ENCODE results near the gene OCEL1. TPM values are rescaled to one million over a fixed set of nuclear protein-coding genes. Genes with fewer than 3 reads are reported as not detected.

OCEL1 gene
- total and polyA plus RNA-seq, 10 of the 15 experiments (the other 5 are each of a cell fraction or from before 2014, with no cell fraction given): 2.8 to 18.2 (median 7.4) TPM

DNA sequence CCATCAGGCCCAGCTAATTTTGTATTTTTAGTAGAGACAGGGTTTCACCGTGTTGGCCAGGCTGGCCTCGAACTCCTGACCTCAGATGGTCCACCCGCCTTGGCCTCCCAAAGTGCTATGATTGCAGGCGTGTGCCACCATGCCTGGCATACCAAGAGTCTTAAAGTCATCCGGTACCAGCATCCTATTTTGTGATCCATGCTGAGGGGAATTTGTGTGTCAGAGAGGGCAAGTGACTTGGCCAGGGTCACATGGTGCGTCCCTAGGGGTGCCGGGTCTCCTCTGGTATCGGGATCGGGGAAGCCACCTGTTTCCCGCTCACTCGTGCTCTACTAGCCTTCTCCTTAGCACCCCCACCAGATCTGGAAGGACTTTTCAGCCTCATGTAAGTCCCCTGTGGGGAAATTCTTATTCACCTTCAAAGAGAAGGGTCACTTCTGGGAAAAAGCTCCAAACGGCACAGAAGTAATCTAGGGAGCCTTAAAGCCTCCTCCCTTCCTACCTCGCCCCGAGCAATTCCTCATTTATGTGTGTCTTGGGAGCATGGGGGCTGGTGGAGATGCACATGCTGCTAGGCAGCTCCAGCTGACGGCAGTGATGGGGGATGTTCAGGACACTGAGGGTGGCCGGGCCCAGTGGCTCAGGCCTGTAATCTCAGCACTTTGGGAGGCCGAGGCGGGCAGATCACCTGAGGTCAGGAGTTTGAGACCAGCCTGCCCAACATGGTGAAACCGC is 49.6 kb downstream of the OCEL1 start:
- H3K9ac ChIP-seq (ENCODE audit: control insufficient read depth, insufficient read depth, low read length): no peak overlapping the region
- H3K79me2 ChIP-seq (ENCODE audit: control insufficient read depth, insufficient read depth, low read length): no peaks in the 10 kb centered on the region
- no peaks in the 10 kb centered on the region for H3K27me3 ChIP-seq (replicated peaks in 1 of 2; ENCODE audit: control insufficient read depth in 2 of 2, insufficient read depth in 2 of 2, low read length in 1 of 2)
- intact Hi-C loops (cut with micrococcal nuclease; ENCODE audit: unreplicated experiment) (no loop called here), in situ Hi-C loops (cut with MboI) (no loop called here)
- ATAC-seq (no peak), DNase-seq (ENCODE audit: low read depth, low spot score) (no peak), FAIRE-seq (no peak)
- H2AFZ ChIP-seq (ENCODE audit: control insufficient read depth, low read depth, low read length): no peak overlapping the region
- SMC1A ChIA-PET (ENCODE audit: uncharacterized antibody, unreplicated experiment): no interaction called here
- CTCF ChIA-PET: no interaction called here
- H3K36me3 ChIP-seq (ENCODE audit: control insufficient read depth in 2 of 2, insufficient read depth in 2 of 2, low read length in 1 of 2): peaks cover 12 to 15% of the 10 kb centered on the region in 2 experiments; a peak in 3 of 4 replicates
- H3K27ac ChIP-seq (ENCODE audit: control insufficient read depth, insufficient read depth): no peak overlapping the region
- POLR2A ChIA-PET: no interaction called here
- RAD21 ChIA-PET (ENCODE audit: unreplicated experiment): no interaction called here
- no peaks in the 10 kb centered on the region for H3K9me3 ChIP-seq (replicated peaks; ENCODE audit: control insufficient read depth, insufficient read depth, low read length)
- 94% methylated on average over 19 of the region's 19 CpGs for WGBS (ENCODE audit: insufficient coverage, insufficient replicate concordance, low lambda C conversion rate, missing lambda C conversion rate)
- no peak overlapping the region for H3K4me2 ChIP-seq (ENCODE audit: control insufficient read depth, insufficient read depth)
- no peak overlapping the region for H3K4me3 ChIP-seq
- H3K4me1 ChIP-seq (ENCODE audit: control insufficient read depth, insufficient read depth, low read length): no peaks in the 10 kb centered on the region
- BruUV-seq (replicated peaks): no TSS peak
- no peaks in the 10 kb centered on the region for H4K20me1 ChIP-seq (ENCODE audit: control insufficient read depth, insufficient read depth)
- no peak for TF ChIP-seq BACH1 (IDR thresholded peaks at IDR 0.05; ENCODE audit: borderline replicate concordance)
- TF ChIP-seq, protein P1, sequence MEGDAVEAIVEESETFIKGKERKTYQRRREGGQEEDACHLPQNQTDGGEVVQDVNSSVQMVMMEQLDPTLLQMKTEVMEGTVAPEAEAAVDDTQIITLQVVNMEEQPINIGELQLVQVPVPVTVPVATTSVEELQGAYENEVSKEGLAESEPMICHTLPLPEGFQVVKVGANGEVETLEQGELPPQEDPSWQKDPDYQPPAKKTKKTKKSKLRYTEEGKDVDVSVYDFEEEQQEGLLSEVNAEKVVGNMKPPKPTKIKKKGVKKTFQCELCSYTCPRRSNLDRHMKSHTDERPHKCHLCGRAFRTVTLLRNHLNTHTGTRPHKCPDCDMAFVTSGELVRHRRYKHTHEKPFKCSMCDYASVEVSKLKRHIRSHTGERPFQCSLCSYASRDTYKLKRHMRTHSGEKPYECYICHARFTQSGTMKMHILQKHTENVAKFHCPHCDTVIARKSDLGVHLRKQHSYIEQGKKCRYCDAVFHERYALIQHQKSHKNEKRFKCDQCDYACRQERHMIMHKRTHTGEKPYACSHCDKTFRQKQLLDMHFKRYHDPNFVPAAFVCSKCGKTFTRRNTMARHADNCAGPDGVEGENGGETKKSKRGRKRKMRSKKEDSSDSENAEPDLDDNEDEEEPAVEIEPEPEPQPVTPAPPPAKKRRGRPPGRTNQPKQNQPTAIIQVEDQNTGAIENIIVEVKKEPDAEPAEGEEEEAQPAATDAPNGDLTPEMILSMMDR (IDR thresholded peaks at IDR 0.05 in 2 of 3, conservative IDR thresholded peaks at IDR 0.05 in 1 of 3; ENCODE audit: control insufficient read depth in 2 of 3, extremely low read depth in 1 of 3, insufficient read depth in 1 of 3, low read depth in 3 of 3, low read length in 3 of 3): no peak
- no peak for TF ChIP-seq SUPT20H (IDR thresholded peaks at IDR 0.05; ENCODE audit: borderline replicate concordance, control insufficient read depth, low read depth, low read length)
- TF ChIP-seq TCF7 (IDR thresholded peaks at IDR 0.05; ENCODE audit: borderline replicate concordance): no peak
- no peak for TF ChIP-seq NR2C2 (IDR thresholded peaks at IDR 0.05; ENCODE audit: borderline replicate concordance, control insufficient read depth, insufficient read length, low read depth)
- TF ChIP-seq SMAD1 (IDR thresholded peaks at IDR 0.05; ENCODE audit: low read depth, partially characterized antibody): no peak
- TF ChIP-seq, protein P2, sequence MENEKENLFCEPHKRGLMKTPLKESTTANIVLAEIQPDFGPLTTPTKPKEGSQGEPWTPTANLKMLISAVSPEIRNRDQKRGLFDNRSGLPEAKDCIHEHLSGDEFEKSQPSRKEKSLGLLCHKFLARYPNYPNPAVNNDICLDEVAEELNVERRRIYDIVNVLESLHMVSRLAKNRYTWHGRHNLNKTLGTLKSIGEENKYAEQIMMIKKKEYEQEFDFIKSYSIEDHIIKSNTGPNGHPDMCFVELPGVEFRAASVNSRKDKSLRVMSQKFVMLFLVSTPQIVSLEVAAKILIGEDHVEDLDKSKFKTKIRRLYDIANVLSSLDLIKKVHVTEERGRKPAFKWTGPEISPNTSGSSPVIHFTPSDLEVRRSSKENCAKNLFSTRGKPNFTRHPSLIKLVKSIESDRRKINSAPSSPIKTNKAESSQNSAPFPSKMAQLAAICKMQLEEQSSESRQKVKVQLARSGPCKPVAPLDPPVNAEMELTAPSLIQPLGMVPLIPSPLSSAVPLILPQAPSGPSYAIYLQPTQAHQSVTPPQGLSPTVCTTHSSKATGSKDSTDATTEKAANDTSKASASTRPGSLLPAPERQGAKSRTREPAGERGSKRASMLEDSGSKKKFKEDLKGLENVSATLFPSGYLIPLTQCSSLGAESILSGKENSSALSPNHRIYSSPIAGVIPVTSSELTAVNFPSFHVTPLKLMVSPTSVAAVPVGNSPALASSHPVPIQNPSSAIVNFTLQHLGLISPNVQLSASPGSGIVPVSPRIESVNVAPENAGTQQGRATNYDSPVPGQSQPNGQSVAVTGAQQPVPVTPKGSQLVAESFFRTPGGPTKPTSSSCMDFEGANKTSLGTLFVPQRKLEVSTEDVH (IDR thresholded peaks at IDR 0.05; ENCODE audit: low read depth, partially characterized antibody): no peak
- no peak for TF ChIP-seq POLR2AphosphoS2 (IDR thresholded peaks at IDR 0.05; ENCODE audit: low read depth, low read length)
- no peak for TF ChIP-seq PAX5 (IDR thresholded peaks at IDR 0.05; ENCODE audit: borderline replicate concordance, low read depth, low read length)
- TF ChIP-seq IRF4 (IDR thresholded peaks at IDR 0.05; ENCODE audit: low read depth, low read length): no peak
- no peak for TF ChIP-seq JUND (IDR thresholded peaks at IDR 0.05; ENCODE audit: low read depth, low read length)
- TF ChIP-seq, protein P3, sequence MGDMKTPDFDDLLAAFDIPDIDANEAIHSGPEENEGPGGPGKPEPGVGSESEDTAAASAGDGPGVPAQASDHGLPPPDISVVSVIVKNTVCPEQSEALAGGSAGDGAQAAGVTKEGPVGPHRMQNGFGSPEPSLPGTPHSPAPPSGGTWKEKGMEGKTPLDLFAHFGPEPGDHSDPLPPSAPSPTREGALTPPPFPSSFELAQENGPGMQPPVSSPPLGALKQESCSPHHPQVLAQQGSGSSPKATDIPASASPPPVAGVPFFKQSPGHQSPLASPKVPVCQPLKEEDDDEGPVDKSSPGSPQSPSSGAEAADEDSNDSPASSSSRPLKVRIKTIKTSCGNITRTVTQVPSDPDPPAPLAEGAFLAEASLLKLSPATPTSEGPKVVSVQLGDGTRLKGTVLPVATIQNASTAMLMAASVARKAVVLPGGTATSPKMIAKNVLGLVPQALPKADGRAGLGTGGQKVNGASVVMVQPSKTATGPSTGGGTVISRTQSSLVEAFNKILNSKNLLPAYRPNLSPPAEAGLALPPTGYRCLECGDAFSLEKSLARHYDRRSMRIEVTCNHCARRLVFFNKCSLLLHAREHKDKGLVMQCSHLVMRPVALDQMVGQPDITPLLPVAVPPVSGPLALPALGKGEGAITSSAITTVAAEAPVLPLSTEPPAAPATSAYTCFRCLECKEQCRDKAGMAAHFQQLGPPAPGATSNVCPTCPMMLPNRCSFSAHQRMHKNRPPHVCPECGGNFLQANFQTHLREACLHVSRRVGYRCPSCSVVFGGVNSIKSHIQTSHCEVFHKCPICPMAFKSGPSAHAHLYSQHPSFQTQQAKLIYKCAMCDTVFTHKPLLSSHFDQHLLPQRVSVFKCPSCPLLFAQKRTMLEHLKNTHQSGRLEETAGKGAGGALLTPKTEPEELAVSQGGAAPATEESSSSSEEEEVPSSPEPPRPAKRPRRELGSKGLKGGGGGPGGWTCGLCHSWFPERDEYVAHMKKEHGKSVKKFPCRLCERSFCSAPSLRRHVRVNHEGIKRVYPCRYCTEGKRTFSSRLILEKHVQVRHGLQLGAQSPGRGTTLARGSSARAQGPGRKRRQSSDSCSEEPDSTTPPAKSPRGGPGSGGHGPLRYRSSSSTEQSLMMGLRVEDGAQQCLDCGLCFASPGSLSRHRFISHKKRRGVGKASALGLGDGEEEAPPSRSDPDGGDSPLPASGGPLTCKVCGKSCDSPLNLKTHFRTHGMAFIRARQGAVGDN (IDR thresholded peaks at IDR 0.05): no peak
- TF ChIP-seq, protein P4, sequence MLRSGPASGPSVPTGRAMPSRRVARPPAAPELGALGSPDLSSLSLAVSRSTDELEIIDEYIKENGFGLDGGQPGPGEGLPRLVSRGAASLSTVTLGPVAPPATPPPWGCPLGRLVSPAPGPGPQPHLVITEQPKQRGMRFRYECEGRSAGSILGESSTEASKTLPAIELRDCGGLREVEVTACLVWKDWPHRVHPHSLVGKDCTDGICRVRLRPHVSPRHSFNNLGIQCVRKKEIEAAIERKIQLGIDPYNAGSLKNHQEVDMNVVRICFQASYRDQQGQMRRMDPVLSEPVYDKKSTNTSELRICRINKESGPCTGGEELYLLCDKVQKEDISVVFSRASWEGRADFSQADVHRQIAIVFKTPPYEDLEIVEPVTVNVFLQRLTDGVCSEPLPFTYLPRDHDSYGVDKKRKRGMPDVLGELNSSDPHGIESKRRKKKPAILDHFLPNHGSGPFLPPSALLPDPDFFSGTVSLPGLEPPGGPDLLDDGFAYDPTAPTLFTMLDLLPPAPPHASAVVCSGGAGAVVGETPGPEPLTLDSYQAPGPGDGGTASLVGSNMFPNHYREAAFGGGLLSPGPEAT (IDR thresholded peaks at IDR 0.05; ENCODE audit: low read depth): no peak
